GM10248 (cell line): ENCODE measurements around the gene TMEM212.

ENCODE experiments used
- CTCF ChIA-PET: fragments of 300-600 bp; sonication (Branson Sonifier 250); formaldehyde crosslinking; extraction: SDS; loops from one replicate; lab custom pipeline; 2021; ENCODE audit warnings: antibody characterized with exemption; lab: Yijun Ruan, JAX
- POLR2A ChIA-PET: fragments of 350-650 bp; sonication (Branson Sonifier 250); formaldehyde crosslinking; extraction: SDS; loops from one replicate; lab custom pipeline; 2020; ENCODE audit warnings: antibody characterized with exemption; lab: Yijun Ruan, JAX
- DNase-seq: peaks from one replicate; pipeline ENCODE4 v3.0.0; 2012; ENCODE audit errors: extremely low spot score
- TF ChIP-seq, protein P1 (sequence below): IDR thresholded peaks from 2 replicates; pipeline ENCODE4 v1.5.1; 2012; ENCODE audit warnings: mild to moderate bottlenecking, low read depth; ENCODE audit errors: extremely low read depth, missing control alignments, control extremely low read depth

The TMEM212 gene

DNA sequence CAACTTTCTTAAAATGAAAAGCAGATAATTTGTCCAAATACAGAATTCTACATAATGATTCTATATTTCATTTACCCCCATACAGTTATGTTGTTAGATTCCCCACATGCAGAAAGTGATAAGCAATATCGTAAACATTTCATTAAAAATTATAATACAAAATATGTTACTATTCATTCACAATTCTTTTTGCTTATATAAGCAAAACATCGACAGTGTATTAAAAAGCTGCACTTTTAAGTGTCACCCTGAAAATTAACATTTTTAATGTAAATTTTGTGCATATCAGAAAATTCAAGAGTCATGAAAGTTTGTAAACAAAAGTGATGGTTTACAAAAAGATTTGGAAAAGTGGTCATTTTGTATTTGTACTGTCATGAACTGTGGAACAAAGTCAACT, 19.2 kb downstream of the TMEM212 start:
- ChIA-PET CTCF (no interaction called here), POLR2A (no interaction called here)
- TF ChIP-seq, protein P1, sequence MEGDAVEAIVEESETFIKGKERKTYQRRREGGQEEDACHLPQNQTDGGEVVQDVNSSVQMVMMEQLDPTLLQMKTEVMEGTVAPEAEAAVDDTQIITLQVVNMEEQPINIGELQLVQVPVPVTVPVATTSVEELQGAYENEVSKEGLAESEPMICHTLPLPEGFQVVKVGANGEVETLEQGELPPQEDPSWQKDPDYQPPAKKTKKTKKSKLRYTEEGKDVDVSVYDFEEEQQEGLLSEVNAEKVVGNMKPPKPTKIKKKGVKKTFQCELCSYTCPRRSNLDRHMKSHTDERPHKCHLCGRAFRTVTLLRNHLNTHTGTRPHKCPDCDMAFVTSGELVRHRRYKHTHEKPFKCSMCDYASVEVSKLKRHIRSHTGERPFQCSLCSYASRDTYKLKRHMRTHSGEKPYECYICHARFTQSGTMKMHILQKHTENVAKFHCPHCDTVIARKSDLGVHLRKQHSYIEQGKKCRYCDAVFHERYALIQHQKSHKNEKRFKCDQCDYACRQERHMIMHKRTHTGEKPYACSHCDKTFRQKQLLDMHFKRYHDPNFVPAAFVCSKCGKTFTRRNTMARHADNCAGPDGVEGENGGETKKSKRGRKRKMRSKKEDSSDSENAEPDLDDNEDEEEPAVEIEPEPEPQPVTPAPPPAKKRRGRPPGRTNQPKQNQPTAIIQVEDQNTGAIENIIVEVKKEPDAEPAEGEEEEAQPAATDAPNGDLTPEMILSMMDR, result no peak
- DNase-seq, result no peak

DNA sequence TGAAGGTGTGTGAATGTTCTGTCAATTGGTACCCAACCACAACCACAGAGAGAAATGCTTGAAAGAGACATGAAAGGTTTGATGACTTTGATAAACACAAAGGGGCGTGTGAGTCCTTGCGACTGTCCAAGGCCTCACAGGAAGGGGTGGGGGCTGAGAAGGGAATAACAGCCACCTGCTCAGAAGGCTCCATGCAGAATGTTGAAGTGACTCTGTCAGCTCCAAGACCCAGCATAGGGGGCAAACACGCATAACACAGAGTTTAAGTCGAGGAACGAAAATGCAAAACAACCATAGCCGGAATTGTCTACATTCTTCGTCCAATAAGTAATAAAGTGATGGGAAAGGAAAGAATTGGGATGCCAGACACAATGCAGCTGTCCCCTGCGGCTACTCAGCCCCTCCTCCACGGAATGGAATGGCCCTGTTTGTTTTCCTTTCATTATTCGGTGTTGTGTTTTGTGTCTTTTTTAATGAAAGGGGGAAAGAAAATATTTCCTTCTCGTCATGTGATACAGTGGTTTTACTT, 19.9 kb downstream of the TMEM212 start:
- DNase-seq, result no peak
- CTCF ChIA-PET, result interaction anchor here (0.9 kb wide), 1 partner anchor 24 kb away, joined by 3 read pairs; no protein-coding TSS in a partner anchor
- POLR2A ChIA-PET, result no interaction called here
- TF ChIP-seq, protein P1, result no peak

DNA sequence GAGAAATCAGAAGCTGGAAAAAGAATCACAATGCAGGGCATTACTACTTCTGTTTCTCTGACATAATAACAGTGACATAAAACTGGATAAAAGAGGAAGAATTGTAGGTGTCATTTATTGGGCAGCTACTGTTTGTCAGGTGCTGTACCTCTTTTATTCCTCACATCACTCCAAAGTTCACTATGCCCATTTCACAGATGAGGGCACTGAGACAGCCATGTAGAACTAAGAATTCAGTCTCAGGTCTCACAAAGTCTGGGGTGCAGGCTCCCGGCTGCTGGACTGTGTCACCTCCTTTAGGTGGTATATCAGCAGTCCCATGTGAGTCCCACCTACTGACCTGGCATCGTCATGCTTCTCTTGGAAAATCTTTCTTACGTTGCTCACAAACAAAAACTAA, 20.8 kb downstream of the TMEM212 start:
- ChIA-PET CTCF (interaction anchor here (0.9 to 1.0 kb wide), 2 partner anchors 20 to 25 kb away, joined by 3 read pairs; no protein-coding TSS in a partner anchor), POLR2A (no interaction called here)
- TF ChIP-seq, protein P1, result no peak
- DNase-seq, result no peak

DNA sequence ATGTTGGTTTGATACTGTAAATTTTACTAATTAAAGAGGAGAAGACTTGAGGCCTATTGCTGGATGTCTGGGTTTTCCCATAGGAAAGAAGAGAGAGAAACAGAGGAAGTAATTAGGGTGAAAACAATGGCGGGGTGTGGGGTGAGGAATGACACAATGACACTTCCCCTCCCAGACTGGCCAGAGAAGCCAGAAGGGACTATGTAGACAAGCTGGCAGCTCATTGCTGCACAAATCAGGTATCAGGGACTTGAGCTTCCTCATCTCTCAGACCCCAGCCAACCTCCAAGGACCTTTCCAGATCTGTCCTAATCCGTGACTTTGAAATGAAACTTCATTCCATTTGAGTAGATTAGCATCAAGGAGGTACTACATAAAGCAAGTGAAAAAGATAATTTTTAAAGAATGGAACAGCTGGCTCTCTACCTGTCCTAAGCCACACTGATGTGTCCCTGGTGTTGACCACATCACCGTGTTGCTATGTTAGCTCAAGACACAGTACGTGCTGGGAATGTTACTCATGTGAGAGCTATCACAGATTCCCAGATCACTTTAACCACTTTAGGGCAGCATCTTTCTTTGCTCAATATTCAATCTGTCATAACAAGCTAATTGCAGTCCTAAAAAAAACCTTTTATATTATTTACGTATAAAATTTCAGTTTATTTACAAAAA, 22.2 kb downstream of the TMEM212 start:
- TF ChIP-seq, protein P1, result no peak
- CTCF ChIA-PET, result interaction anchor here (0.8 to 1.7 kb wide), 3 partner anchors 18 to 31 kb away, joined by 3 read pairs; no protein-coding TSS in a partner anchor
- POLR2A ChIA-PET, result no interaction called here
- no peak for DNase-seq

DNA sequence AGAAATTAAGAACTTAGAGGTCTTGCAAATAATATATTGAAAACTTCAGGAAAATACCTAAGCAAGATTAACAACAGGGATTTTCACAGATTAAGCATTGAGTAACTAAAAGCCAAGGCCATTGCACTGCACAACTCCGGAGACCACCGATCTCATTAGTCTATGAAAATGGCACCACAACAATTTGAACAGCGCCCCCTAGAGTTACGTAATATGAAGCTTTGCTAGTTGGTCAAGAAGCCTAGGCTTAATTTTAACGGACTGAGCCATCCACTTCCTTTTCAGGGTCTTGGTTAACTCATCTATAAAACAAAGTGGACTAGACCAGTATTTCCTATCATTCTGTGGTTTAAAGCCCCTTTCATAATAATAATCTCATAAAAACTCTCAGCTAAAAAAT, 24.8 kb downstream of the TMEM212 start:
- TF ChIP-seq, protein P1, result no peak
- ChIA-PET POLR2A (no interaction called here), CTCF (interaction anchor here (1.0 to 1.4 kb wide), 3 partner anchors 11 to 54 kb away, joined by 3 to 7 read pairs (median 3); no protein-coding TSS in a partner anchor)
- no peak for DNase-seq

DNA sequence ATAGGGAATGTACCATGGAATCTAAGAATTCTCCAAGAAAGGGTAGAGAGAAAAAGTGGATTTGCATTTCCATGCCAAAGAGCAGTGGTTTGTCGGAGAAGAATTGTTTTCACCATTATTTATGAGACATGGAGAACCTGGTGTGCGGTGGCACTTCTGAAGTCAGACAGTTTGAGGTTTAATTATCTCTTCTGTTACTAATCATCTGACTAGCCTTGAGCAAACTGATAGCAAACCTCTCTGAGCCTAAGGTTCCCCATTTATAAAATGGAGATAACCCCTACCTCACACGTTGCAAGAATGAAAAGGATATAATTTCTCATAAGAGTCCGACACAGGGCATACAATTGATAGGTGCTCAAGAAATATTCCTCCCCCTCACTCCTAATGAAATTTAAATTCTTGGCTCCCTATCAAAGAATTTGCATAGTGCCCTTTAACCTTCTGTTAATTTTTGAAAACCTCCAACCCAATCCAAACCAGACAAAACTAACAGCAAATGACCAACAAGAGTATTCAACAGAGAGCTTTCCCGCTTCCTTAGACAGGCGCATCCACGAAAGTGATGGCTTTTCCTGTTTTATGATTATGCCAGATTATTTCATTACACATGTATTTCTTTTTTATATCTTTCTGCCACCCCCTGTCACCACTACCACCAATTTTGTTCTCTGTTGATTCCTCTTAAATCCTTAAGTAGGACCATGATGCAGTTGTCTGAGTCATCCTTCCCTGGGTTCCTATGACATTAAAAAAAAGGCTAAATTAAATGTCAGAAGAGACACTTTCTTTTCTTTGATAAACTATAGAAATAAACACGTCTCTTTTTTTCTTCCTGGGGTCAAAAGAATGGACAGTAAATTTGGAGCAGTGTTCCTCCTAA, 28.5 kb downstream of the TMEM212 start:
- DNase-seq, result no peak
- ChIA-PET CTCF (no interaction called here), POLR2A (no interaction called here)
- TF ChIP-seq, protein P1, result no peak
